HG03045 (cell line): ENCODE measurements around the gene TM4SF1.
"Not testable (repeated sequence)": the region's sequence is repeated elsewhere in the genome, so short reads cannot be mapped to it uniquely, and the experiment has no call there.

ENCODE experiments used
- ATAC-seq: cut with Tn5 transposase; IDR thresholded peaks from one replicate; pipeline ENCODE4 v1.9.1; 2021; ENCODE audit warnings: mild to moderate bottlenecking, moderate library complexity; ENCODE audit not compliant: unreplicated experiment

Gene TM4SF1

GRCh38 chr3:149352556-149352955 is 24.9 kb downstream of the TM4SF1 start:
- ATAC-seq = peak; percentile 84

- ATAC-seq = no peak
Measured at GRCh38 chr3:149343951-149344350, 33.5 kb downstream of the TM4SF1 start.

- no peak for ATAC-seq
Measured at GRCh38 chr3:149342413-149343380, 34.8 kb downstream of the TM4SF1 start.

- no peak for ATAC-seq
Measured at GRCh38 chr3:149340310-149340933, 37.0 kb downstream of the TM4SF1 start.

GRCh38 chr3:149339931-149340309 is 37.5 kb downstream of the TM4SF1 start:
- ATAC-seq = no peak

GRCh38 chr3:149337486-149337885 is 40.0 kb downstream of the TM4SF1 start:
- not testable (repeated sequence) for ATAC-seq

- no peak for ATAC-seq
Measured at GRCh38 chr3:149336925-149337324, 40.5 kb downstream of the TM4SF1 start.

- no peak for ATAC-seq
Measured at GRCh38 chr3:149333176-149333859, 44.1 kb downstream of the TM4SF1 start, which contains the start of gene TM4SF18. TSS of gene TM4SF18 (minus strand) at chr3:149333636. CDS start at chr3:149333382, 254 bp downstream.

- ATAC-seq = no peak
Measured at GRCh38 chr3:149332771-149333170, 44.7 kb downstream of the TM4SF1 start.

GRCh38 chr3:149332227-149332765 is 45.2 kb downstream of the TM4SF1 start:
- no peak for ATAC-seq

- ATAC-seq = no peak
Measured at GRCh38 chr3:149331396-149331795, 46.1 kb downstream of the TM4SF1 start.

GRCh38 chr3:149330609-149331331 is 46.7 kb downstream of the TM4SF1 start:
- ATAC-seq = no peak

- no peak for ATAC-seq
Measured at GRCh38 chr3:149327156-149327555, 50.3 kb downstream of the TM4SF1 start.

- no peak for ATAC-seq
Measured at GRCh38 chr3:149325581-149325980, 51.9 kb downstream of the TM4SF1 start.

GRCh38 chr3:149324332-149324731 is 53.1 kb downstream of the TM4SF1 start:
- no peak for ATAC-seq

- no peak for ATAC-seq
Measured at GRCh38 chr3:149321640-149322039, 55.8 kb downstream of the TM4SF1 start.

- no peak for ATAC-seq
Measured at GRCh38 chr3:149321136-149321535, 56.3 kb downstream of the TM4SF1 start.

GRCh38 chr3:149319750-149320149 is 57.7 kb downstream of the TM4SF1 start:
- no peak for ATAC-seq
